B cell (primary cell): ENCODE measurements around the gene LHX6. TPM values are rescaled to one million over a fixed set of nuclear protein-coding genes. Genes with fewer than 3 reads are reported as not detected.

Source experiments
- ATAC-seq: fragments of 200-7000 bp; cut with Tn5 transposase; one replicate; pipeline ENCODE4 v1.10.0; 2021; ENCODE audit warnings: low read depth, mild to moderate bottlenecking, moderate number of reproducible peaks, moderate library complexity
- CTCF ChIA-PET: fragments of 350-600 bp; sonication (Branson Sonifier 250); formaldehyde crosslinking; loops from one replicate; lab custom pipeline; 2021; ENCODE audit warnings: antibody characterized with exemption, inconsistent platforms; lab: Charles Lee
- POLR2A ChIA-PET: fragments of 350-600 bp; sonication (Branson Sonifier 250); formaldehyde crosslinking; loops from one replicate; lab custom pipeline; 2021; ENCODE audit warnings: antibody characterized with exemption; lab: Charles Lee
- DNase-seq: peaks from one replicate; pipeline ENCODE4 v3.0.0; 2013
- H2AFZ ChIP-seq: 2 replicates; pipeline ENCODE4 v1.6.1; 2012; ENCODE audit warnings: mild to moderate bottlenecking, low read depth, low read length; ENCODE audit not compliant: insufficient read depth, poor library complexity, severe bottlenecking
- H3K27ac ChIP-seq, 2 donors: 1 replicate in 1 of 2; 2 replicates in 1 of 2; pipeline ENCODE4 v1.5.1; 2012 to 2013; ENCODE audit warnings: low read length in 2 of 2, mild to moderate bottlenecking in 2 of 2, moderate library complexity in 1 of 2
- H3K27me3 ChIP-seq, 4 experiments: fragments of 200-600 bp in 1 of 4; sonication (generic) in 1 of 4; replicated peaks in 1 of 4; 1 replicate in 2 of 4; 2 replicates in 2 of 4; pipeline versions ENCODE4 v1.6.1 to v1.7.0; 2013 to 2016; ENCODE audit warnings: low read length in 3 of 4, mild to moderate bottlenecking in 2 of 4, mixed read lengths in 1 of 4, moderate library complexity in 1 of 4; ENCODE audit not compliant: insufficient read depth in 4 of 4, control insufficient read depth in 3 of 4; ENCODE audit errors: control extremely low read depth in 1 of 4
- H3K36me3 ChIP-seq, 2 experiments: replicated peaks in 1 of 2; 1 replicate in 1 of 2; 2 replicates in 1 of 2; pipeline versions ENCODE4 v1.6.1 to v1.7.1; 2013; ENCODE audit warnings: low read length in 1 of 2; ENCODE audit not compliant: insufficient read depth in 2 of 2, control insufficient read depth in 1 of 2; ENCODE audit errors: control extremely low read depth in 1 of 2, extremely low read depth in 1 of 2
- H3K4me1 ChIP-seq, 2 donors: fragments of 200-600 bp in 1 of 2; sonication (generic) in 1 of 2; 1 replicate in 1 of 2; 2 replicates in 1 of 2; pipeline versions ENCODE4 v1.5.1 to v1.6.1; 2013 to 2017; ENCODE audit warnings: low read length in 2 of 2; ENCODE audit not compliant: control insufficient read depth in 2 of 2, insufficient read depth in 2 of 2
- H3K4me2 ChIP-seq: replicated peaks from 2 replicates; pipeline ENCODE3; 2012; ENCODE audit warnings: mild to moderate bottlenecking, low read depth, low read length; ENCODE audit not compliant: poor library complexity, severe bottlenecking
- H3K4me3 ChIP-seq, 5 experiments: fragments of 200-600 bp in 1 of 5; sonication (generic) in 1 of 5; 1 replicate in 3 of 5; 2 replicates in 2 of 5; pipeline versions ENCODE4 v1.5.1 to v1.7.0; 2011 to 2016; ENCODE audit warnings: low read length in 4 of 5, mild to moderate bottlenecking in 4 of 5, low read depth in 2 of 5, control low read depth in 1 of 5, moderate library complexity in 1 of 5; ENCODE audit not compliant: insufficient read depth in 1 of 5; ENCODE audit errors: control extremely low read depth in 1 of 5, extremely low read depth in 1 of 5
- H3K79me2 ChIP-seq: fragments of 200-600 bp; sonication (generic); one replicate; pipeline ENCODE4 v1.6.0; 2016; ENCODE audit warnings: low read length; ENCODE audit not compliant: control insufficient read depth, insufficient read depth
- H3K9ac ChIP-seq: fragments of 200-600 bp; sonication (generic); 2 replicates; pipeline ENCODE4 v1.6.1; 2017; ENCODE audit warnings: mild to moderate bottlenecking, low read length, moderate library complexity
- H3K9me3 ChIP-seq, 3 donors: one replicate each; pipeline versions ENCODE4 v1.6.1 to v1.7.1; 2013; ENCODE audit warnings: low read length in 2 of 3; ENCODE audit not compliant: control insufficient read depth in 2 of 3, insufficient read depth in 1 of 3; ENCODE audit errors: control extremely low read depth in 1 of 3
- H4K20me1 ChIP-seq: 2 replicates; pipeline ENCODE4 v1.6.0; 2012; ENCODE audit warnings: mild to moderate bottlenecking, low read length; ENCODE audit not compliant: insufficient read depth, control insufficient read depth, poor library complexity, severe bottlenecking
- H3K27ac Mint-ChIP-seq: one replicate; pipeline ENCODE4 v1.8.0; 2021; ENCODE audit warnings: mixed read lengths
- H3K27me3 Mint-ChIP-seq: one replicate; pipeline ENCODE4 v1.8.0; 2021; ENCODE audit warnings: mixed read lengths
- H3K4me1 Mint-ChIP-seq: one replicate; pipeline ENCODE4 v1.8.0; 2021; ENCODE audit warnings: mixed read lengths
- H3K4me3 Mint-ChIP-seq: one replicate; pipeline ENCODE4 v1.8.0; 2021; ENCODE audit warnings: mixed read lengths
- H3K9me3 Mint-ChIP-seq: one replicate; pipeline ENCODE4 v1.8.0; 2022; ENCODE audit warnings: mixed read lengths; ENCODE audit not compliant: insufficient read depth
- EZH2 ChIP-seq: IDR thresholded peaks from 2 replicates; pipeline ENCODE4 v1.6.1; 2012; ENCODE audit warnings: borderline replicate concordance, low read depth, mild to moderate bottlenecking, moderate library complexity, low read length; ENCODE audit not compliant: insufficient read depth, poor library complexity, severe bottlenecking
- WGBS: methylation state at CpG from one replicate; pipeline ENCODE4 v1.1.5; 2013; ENCODE audit warnings: missing lambda C conversion rate; ENCODE audit not compliant: insufficient coverage; 5-methylcytosine and 5-hydroxymethylcytosine counted together
- intact Hi-C: fragments of 100-400 bp; cut with micrococcal nuclease; formaldehyde crosslinking; loops from one replicate; pipeline ENCODE4 v1.10.0; 2022
- polyA plus RNA-seq: library from polyadenylated mRNA; depleted of rRNA; stranded (reverse); fragments of >200 nt; gene quantifications from 2 replicates; pipeline ENCODE4 v1.2.3, GENCODE V29; 2012
- total RNA-seq, 2 donors: library from RNA; stranded (reverse); fragments of 120-200 nt in 1 of 2; gene quantifications; 1 replicate in 1 of 2; 2 replicates in 1 of 2; pipeline versions ENCODE4 v1.2.3 to v1.2.4, GENCODE V29; 2013 to 2022
- TF ChIP-seq, protein P1 (sequence below): fragments of 200-600 bp; IDR thresholded peaks from one replicate; pipeline ENCODE4 v1.8.0; 2022; ENCODE audit warnings: antibody characterized with exemption, mild to moderate bottlenecking

Gene LHX6
- total and polyA plus RNA-seq, 2 donors (not counting 1 experiment from before 2014, with no cell fraction given): 0.03 TPM; not detected in 1

DNA sequence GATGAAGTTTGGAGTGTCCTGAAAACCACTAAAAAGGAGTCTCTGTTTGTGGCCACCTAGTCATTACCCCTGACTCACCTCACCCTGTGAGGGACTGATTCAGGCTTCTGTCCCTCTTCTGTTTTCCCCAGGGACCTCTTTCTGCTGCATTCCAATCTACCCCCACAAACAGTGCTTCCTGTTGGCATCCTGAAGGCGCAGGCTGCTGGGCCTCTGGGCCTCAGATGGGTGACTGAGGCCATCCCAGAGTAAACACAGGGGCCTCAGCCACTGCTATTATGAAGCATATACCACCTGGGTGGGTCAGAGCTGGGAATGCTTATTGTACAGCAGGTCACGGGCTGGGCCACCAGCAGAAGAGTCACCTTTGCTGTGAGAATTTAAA is 49.1 kb downstream of the LHX6 start:
- WGBS: 58% methylated on average over 2 of the region's 2 CpGs
- TF ChIP-seq, protein P1, sequence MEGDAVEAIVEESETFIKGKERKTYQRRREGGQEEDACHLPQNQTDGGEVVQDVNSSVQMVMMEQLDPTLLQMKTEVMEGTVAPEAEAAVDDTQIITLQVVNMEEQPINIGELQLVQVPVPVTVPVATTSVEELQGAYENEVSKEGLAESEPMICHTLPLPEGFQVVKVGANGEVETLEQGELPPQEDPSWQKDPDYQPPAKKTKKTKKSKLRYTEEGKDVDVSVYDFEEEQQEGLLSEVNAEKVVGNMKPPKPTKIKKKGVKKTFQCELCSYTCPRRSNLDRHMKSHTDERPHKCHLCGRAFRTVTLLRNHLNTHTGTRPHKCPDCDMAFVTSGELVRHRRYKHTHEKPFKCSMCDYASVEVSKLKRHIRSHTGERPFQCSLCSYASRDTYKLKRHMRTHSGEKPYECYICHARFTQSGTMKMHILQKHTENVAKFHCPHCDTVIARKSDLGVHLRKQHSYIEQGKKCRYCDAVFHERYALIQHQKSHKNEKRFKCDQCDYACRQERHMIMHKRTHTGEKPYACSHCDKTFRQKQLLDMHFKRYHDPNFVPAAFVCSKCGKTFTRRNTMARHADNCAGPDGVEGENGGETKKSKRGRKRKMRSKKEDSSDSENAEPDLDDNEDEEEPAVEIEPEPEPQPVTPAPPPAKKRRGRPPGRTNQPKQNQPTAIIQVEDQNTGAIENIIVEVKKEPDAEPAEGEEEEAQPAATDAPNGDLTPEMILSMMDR: no peak
- no peak for TF ChIP-seq EZH2
- Mint-ChIP-seq H3K4me3 (no peak overlapping the region), H3K27me3 (peaks cover 48% of the 10 kb centered on the region), H3K9me3 (no peaks in the 10 kb centered on the region), H3K4me1 (no peaks in the 10 kb centered on the region), H3K27ac (no peak overlapping the region)
- no peak overlapping the region for H3K4me3 ChIP-seq
- ChIA-PET POLR2A (no interaction called here), CTCF (no interaction called here)
- peaks cover 0 to 7% (median 0%) of the 10 kb centered on the region in 4 experiments for H3K27me3 ChIP-seq
- H4K20me1 ChIP-seq: no peaks in the 10 kb centered on the region
- ATAC-seq (no peak), DNase-seq (no peak)
- H3K4me1 ChIP-seq: no peaks in the 10 kb centered on the region
- intact Hi-C loops: no loop called here
- no peak overlapping the region for H3K27ac ChIP-seq
- H3K36me3 ChIP-seq: no peaks in the 10 kb centered on the region
- no peak overlapping the region for H2AFZ ChIP-seq
- no peak overlapping the region for H3K4me2 ChIP-seq
- H3K9me3 ChIP-seq: no peaks in the 10 kb centered on the region
- H3K9ac ChIP-seq: no peak overlapping the region
- H3K79me2 ChIP-seq: no peaks in the 10 kb centered on the region

DNA sequence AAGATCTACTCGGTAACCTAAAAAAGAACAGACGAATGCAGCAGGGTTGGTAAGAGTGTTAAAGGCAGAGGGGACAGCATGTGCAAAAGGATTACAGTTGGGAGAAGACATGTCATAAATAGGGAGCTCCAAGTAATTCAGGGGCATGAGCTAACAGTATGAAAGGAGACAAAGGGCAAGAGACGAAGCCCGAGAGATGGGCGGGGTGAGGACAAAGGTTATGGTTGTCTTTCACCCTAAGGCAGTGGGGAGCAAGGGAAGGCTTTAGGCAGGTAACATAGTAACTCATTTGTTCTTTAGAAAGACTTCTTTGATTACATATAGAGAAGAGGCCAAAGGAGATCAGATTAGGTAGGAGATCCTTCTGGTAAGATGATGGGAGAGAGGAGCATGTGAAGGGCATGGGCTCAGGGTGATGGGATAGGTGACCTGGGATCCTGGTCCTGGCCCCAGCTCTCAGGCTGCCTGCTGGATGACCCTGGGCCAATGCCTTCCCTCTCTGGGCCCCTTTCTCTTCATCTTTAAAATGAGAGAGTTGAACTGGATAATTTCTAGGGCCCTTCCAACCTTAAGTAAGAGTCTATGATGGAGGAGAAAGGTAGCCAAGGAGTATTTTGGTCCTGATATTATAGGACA is 49.6 kb downstream of the LHX6 start:
- no peak for ATAC-seq
- H3K27me3 Mint-ChIP-seq: peaks cover 50% of the 10 kb centered on the region
- H3K27ac Mint-ChIP-seq: no peak overlapping the region
- intact Hi-C loops: no loop called here
- Histone ChIP-seq H3K79me2 (no peaks in the 10 kb centered on the region), H3K27me3 (peaks cover 0 to 9% (median 0%) of the 10 kb centered on the region in 4 experiments), H4K20me1 (no peaks in the 10 kb centered on the region), H2AFZ (no peak overlapping the region), H3K9ac (no peak overlapping the region), H3K4me1 (no peaks in the 10 kb centered on the region), H3K4me2 (no peak overlapping the region), H3K4me3 (no peak overlapping the region), H3K36me3 (no peaks in the 10 kb centered on the region), H3K27ac (no peak overlapping the region), H3K9me3 (no peaks in the 10 kb centered on the region)
- H3K9me3 Mint-ChIP-seq: no peaks in the 10 kb centered on the region
- no peak overlapping the region for H3K4me3 Mint-ChIP-seq
- ChIA-PET CTCF (no interaction called here), POLR2A (no interaction called here)
- TF ChIP-seq, protein P1: no peak
- no peak for TF ChIP-seq EZH2
- 88% methylated on average over 5 of the region's 5 CpGs for WGBS
- DNase-seq: no peak
- no peaks in the 10 kb centered on the region for H3K4me1 Mint-ChIP-seq
